HUES48 (cell line): Measurements from ENCODE around the gene HBA2.
"Not testable (repeated sequence)": the region's sequence is repeated elsewhere in the genome, so short reads cannot be mapped to it uniquely, and the experiment has no call there.

ENCODE experiments used
- H3K27ac ChIP-seq: one replicate; pipeline ENCODE4 v1.7.0; 2013; ENCODE audit warnings: low read depth, low read length, inconsistent platforms
- H3K27me3 ChIP-seq: 2 replicates; pipeline ENCODE4 v1.6.1; 2013; ENCODE audit warnings: mild to moderate bottlenecking, low read length; ENCODE audit not compliant: control insufficient read depth, insufficient read depth
- H3K36me3 ChIP-seq: 2 replicates; pipeline ENCODE4 v1.6.1; 2013; ENCODE audit warnings: low read length; ENCODE audit not compliant: control insufficient read depth, insufficient read depth
- H3K4me1 ChIP-seq: 2 replicates; pipeline ENCODE4 v1.6.1; 2013; ENCODE audit warnings: mild to moderate bottlenecking, low read length; ENCODE audit not compliant: control insufficient read depth, insufficient read depth
- H3K4me3 ChIP-seq: 2 replicates; pipeline ENCODE4 v1.5.1; 2013; ENCODE audit warnings: mild to moderate bottlenecking, low read depth, low read length
- H3K9ac ChIP-seq: 2 replicates; pipeline ENCODE4 v1.6.1; 2013; ENCODE audit warnings: mild to moderate bottlenecking, low read depth, low read length, moderate library complexity
- H3K9me3 ChIP-seq: 2 replicates; pipeline ENCODE4 v1.6.1; 2013; ENCODE audit warnings: low read length; ENCODE audit not compliant: control insufficient read depth, insufficient read depth

Gene HBA2

DNA sequence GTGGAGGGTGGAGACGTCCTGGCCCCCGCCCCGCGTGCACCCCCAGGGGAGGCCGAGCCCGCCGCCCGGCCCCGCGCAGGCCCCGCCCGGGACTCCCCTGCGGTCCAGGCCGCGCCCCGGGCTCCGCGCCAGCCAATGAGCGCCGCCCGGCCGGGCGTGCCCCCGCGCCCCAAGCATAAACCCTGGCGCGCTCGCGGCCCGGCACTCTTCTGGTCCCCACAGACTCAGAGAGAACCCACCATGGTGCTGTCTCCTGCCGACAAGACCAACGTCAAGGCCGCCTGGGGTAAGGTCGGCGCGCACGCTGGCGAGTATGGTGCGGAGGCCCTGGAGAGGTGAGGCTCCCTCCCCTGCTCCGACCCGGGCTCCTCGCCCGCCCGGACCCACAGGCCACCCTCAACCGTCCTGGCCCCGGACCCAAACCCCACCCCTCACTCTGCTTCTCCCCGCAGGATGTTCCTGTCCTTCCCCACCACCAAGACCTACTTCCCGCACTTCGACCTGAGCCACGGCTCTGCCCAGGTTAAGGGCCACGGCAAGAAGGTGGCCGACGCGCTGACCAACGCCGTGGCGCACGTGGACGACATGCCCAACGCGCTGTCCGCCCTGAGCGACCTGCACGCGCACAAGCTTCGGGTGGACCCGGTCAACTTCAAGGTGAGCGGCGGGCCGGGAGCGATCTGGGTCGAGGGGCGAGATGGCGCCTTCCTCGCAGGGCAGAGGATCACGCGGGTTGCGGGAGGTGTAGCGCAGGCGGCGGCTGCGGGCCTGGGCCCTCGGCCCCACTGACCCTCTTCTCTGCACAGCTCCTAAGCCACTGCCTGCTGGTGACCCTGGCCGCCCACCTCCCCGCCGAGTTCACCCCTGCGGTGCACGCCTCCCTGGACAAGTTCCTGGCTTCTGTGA lies 4.1 kb downstream of the HBA2 start, which contains the start of gene HBA1:
HBA1 (plus strand) TSS at position 204 of the 906 bp plus-strand sequence; CDS start at position 241, 37 bp downstream.
- not testable (repeated sequence) for H3K4me1 ChIP-seq, H3K9ac ChIP-seq, H3K36me3 ChIP-seq, H3K27ac ChIP-seq, H3K9me3 ChIP-seq, H3K4me3 ChIP-seq
- H3K27me3 ChIP-seq = peaks cover 82% of the 10 kb centered on the region

DNA sequence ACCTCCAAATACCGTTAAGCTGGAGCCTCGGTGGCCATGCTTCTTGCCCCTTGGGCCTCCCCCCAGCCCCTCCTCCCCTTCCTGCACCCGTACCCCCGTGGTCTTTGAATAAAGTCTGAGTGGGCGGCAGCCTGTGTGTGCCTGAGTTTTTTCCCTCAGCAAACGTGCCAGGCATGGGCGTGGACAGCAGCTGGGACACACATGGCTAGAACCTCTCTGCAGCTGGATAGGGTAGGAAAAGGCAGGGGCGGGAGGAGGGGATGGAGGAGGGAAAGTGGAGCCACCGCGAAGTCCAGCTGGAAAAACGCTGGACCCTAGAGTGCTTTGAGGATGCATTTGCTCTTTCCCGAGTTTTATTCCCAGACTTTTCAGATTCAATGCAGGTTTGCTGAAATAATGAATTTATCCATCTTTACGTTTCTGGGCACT lies 4.7 kb downstream of the HBA2 start:
- Histone ChIP-seq H3K9me3 (no peaks in the 10 kb centered on the region), H3K27me3 (peaks cover 77% of the 10 kb centered on the region), H3K4me1 (0 out of 2 replicates have a peak, but pooled peaks cover 3% of the 10 kb centered on the region), H3K36me3 (no peaks in the 10 kb centered on the region), H3K9ac (no peak overlapping the region), H3K4me3 (no peak overlapping the region), H3K27ac (no peak overlapping the region)

DNA sequence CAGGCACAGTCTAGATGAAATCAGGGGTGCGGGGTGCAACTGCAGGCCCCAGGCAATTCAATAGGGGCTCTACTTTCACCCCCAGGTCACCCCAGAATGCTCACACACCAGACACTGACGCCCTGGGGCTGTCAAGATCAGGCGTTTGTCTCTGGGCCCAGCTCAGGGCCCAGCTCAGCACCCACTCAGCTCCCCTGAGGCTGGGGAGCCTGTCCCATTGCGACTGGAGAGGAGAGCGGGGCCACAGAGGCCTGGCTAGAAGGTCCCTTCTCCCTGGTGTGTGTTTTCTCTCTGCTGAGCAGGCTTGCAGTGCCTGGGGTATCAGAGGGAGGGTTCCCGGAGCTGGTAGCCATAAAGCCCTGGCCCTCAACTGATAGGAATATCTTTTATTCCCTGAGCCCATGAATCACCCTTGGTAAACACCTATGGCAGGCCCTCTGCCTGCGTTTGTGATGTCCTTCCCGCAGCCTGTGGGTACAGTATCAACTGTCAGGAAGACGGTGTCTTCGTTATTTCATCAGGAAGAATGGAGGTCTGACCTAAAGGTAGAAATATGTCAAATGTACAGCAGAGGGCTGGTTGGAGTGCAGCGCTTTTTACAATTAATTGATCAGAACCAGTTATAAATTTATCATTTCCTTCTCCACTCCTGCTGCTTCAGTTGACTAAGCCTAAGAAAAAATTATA lies 5.4 kb downstream of the HBA2 start:
- Histone ChIP-seq H3K9me3 (no peaks in the 10 kb centered on the region), H3K27me3 (peaks cover 76% of the 10 kb centered on the region), H3K4me3 (no peak overlapping the region), H3K4me1 (0 out of 2 replicates have a peak, but pooled peaks cover 3% of the 10 kb centered on the region), H3K36me3 (no peaks in the 10 kb centered on the region), H3K27ac (no peak overlapping the region), H3K9ac (no peak overlapping the region)

DNA sequence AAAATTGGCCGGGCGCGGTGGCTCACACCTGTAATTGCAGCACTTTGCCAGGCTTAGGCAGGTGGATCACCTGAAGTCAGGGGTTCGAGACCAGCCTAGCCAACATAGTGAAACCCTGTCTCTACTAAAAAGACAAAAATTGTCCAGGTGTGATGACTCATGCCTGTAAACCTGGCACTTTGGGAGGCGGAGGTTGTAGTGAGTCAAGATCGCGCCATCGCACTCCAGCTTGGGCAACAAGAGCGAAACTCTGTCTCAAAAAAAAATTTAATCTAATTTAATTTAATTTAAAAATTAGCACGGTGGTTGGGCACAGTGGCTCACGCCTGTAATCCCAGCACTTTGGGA lies 6.0 kb downstream of the HBA2 start:
- Histone ChIP-seq H3K36me3 (no peaks in the 10 kb centered on the region), H3K27me3 (peaks cover 71% of the 10 kb centered on the region), H3K27ac (no peak overlapping the region), H3K9me3 (no peaks in the 10 kb centered on the region), H3K4me3 (no peak overlapping the region), H3K9ac (no peak overlapping the region), H3K4me1 (0 out of 2 replicates have a peak, but pooled peaks cover 3% of the 10 kb centered on the region)

DNA sequence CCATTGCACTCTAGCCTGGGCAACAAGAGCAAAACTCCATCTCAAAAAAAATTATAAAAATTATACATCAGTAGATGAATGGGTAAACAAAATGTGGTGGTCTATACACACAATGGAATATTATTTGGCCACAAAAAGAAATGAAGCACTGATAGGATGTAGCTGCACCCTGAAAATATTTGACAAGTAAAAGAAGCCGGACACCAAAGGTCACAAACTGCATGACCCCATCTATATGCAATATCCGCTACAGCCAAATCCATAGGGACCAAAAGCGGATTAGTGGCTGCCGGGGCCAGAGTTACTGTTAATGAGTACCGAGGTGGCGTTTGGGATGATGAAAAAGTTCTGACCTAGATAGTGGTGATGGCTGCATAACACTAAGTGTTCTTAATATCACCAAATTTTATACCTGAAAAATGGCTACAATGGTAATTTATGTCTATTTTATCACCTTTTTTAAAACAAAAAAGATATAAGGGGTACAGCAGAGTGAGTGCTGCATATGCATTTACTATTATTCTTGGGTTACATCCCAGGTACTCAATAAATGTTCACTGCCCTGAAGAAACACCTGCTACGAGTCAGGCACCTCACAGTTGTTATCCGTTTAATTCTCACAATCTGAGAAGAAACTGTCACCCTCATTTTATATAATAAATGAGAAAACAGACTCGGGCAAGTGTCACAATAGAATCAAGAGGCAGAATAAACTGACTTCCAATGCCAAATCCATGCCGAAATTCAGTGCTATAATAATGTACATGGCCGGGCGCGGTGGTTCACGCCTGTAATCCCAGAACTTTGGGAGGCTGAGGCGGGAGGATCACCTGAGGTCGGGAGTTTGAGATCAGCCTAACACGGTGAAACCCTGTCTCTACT lies 6.8 kb downstream of the HBA2 start:
- no peak overlapping the region for H3K27ac ChIP-seq
- H3K27me3 ChIP-seq = peaks cover 64% of the 10 kb centered on the region
- H3K9me3 ChIP-seq = no peaks in the 10 kb centered on the region
- no peak overlapping the region for H3K9ac ChIP-seq
- no peak overlapping the region for H3K4me3 ChIP-seq
- H3K4me1 ChIP-seq = 0 out of 2 replicates have a peak, but pooled peaks cover 1% of the 10 kb centered on the region
- H3K36me3 ChIP-seq = peaks cover 2% of the 10 kb centered on the region; the same call in 1 of the 2 replicates

DNA sequence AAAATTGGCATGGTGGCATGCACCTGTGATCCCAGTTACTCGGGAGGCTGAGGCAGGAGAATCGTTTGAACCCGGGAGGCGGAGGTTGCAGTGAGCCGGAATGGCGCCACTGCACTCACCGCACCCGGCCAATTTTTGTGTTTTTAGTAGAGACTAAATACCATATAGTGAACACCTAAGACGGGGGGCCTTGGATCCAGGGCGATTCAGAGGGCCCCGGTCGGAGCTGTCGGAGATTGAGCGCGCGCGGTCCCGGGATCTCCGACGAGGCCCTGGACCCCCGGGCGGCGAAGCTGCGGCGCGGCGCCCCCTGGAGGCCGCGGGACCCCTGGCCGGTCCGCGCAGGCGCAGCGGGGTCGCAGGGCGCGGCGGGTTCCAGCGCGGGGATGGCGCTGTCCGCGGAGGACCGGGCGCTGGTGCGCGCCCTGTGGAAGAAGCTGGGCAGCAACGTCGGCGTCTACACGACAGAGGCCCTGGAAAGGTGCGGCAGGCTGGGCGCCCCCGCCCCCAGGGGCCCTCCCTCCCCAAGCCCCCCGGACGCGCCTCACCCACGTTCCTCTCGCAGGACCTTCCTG lies 7.5 kb downstream of the HBA2 start, which contains the start of gene HBQ1:
HBQ1 (plus strand) TSS at position 359 of the 575 bp plus-strand sequence; CDS start at position 387, 28 bp downstream.
- H3K4me3 ChIP-seq = peak within 1 kb of the TSS; percentile 51
- H3K27me3 ChIP-seq = peaks cover 56% of the 10 kb centered on the region
- no peak within 1 kb of the TSS for H3K27ac ChIP-seq
- H3K9me3 ChIP-seq = no peaks in the 10 kb centered on the region
- no peaks in the 10 kb centered on the region for H3K4me1 ChIP-seq
- H3K36me3 ChIP-seq = peaks cover 7% of the 10 kb centered on the region
- no peak within 1 kb of the TSS; the same call in 1 of the 2 replicates for H3K9ac ChIP-seq

DNA sequence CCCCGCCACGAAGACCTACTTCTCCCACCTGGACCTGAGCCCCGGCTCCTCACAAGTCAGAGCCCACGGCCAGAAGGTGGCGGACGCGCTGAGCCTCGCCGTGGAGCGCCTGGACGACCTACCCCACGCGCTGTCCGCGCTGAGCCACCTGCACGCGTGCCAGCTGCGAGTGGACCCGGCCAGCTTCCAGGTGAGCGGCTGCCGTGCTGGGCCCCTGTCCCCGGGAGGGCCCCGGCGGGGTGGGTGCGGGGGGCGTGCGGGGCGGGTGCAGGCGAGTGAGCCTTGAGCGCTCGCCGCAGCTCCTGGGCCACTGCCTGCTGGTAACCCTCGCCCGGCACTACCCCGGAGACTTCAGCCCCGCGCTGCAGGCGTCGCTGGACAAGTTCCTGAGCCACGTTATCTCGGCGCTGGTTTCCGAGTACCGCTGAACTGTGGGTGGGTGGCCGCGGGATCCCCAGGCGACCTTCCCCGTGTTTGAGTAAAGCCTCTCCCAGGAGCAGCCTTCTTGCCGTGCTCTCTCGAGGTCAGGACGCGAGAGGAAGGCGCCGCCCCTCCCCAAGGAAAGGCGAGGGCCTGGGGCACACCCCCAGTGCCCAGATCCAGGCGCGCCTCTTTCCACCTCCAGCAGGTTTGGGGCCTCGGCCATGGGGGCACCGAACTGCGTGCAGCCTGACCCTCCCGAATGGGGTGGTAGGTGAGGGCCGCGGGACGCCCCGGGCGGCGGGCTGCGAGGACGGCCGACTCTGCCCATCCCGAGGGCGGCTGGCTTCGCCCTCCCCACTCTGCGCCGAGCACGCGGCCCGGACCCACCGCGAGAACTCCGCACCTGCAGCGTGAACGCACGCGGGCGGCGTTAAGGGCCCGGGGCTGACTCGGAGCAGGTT lies 8.2 kb downstream of the HBA2 start:
- Histone ChIP-seq H3K9me3 (no peaks in the 10 kb centered on the region), H3K27ac (no peak overlapping the region), H3K27me3 (peaks cover 49% of the 10 kb centered on the region), H3K9ac (no peak overlapping the region; the same call in 1 of the 2 replicates), H3K36me3 (peaks cover 12% of the 10 kb centered on the region), H3K4me3 (peak overlapping the region; percentile 51), H3K4me1 (no peaks in the 10 kb centered on the region)

DNA sequence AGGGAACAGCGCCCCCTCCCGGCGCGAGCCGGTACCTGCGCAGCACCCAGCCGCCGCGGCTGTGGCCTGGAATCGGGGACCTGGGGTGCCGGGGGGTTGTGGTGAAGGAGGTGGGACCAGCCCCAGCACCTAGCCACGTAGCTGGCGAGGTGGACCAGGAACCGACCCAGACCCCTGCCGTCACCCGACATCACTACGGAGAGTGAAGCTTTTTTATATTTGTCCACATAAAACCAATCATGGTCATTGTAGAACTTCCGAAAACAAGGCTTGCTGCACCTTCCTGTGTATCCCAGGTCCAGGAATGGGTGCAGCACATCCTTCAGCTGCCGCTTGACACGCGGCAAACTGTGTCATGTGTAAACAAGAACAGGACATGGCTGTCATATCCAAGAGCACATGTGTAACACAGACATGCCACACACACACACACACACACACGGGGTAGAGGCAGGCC lies 8.9 kb downstream of the HBA2 start:
- no peak overlapping the region for H3K27ac ChIP-seq
- H3K27me3 ChIP-seq = peaks cover 45% of the 10 kb centered on the region
- no peak overlapping the region for H3K9ac ChIP-seq
- H3K4me3 ChIP-seq = no peak overlapping the region
- peaks cover 12% of the 10 kb centered on the region for H3K36me3 ChIP-seq
- no peaks in the 10 kb centered on the region for H3K4me1 ChIP-seq
- no peaks in the 10 kb centered on the region for H3K9me3 ChIP-seq

DNA sequence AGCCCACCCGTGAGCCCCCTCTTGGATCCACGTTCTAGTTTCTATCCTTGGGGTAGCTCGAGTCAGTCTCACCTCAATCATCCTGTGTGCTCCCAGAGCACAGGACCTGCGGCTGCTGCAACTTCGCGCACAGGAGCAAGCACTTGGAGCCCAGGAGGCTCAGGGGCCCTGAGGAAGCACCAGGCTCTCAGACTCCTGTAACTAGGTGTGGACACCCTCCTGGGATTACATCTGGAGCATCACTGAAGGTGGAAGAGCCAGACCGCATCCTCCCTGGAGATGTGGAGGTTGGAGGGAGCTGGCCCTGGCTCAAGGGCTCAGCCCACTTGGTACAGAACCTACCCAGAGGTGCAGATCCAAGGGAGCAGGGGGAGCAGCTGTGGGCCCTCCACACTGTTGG lies 10.3 kb downstream of the HBA2 start:
- Histone ChIP-seq H3K36me3 (peaks cover 22% of the 10 kb centered on the region), H3K27me3 (peaks cover 33% of the 10 kb centered on the region), H3K9me3 (no peaks in the 10 kb centered on the region), H3K27ac (no peak overlapping the region), H3K4me1 (no peaks in the 10 kb centered on the region), H3K9ac (no peak overlapping the region), H3K4me3 (no peak overlapping the region)
